ENCODE results near the gene KCTD2. TPM values are rescaled to one million over a fixed set of nuclear protein-coding genes. Genes with fewer than 3 reads are reported as not detected.
A peak's percentile ranks its signal among the peaks of the same experiment; 100 is the strongest.

The KCTD2 gene
- total and polyA plus RNA-seq, 2 of the 13 experiments (the other 11 are each of a cell fraction or from before 2014, with no cell fraction given): 28.3 to 32.6 TPM

DNA sequence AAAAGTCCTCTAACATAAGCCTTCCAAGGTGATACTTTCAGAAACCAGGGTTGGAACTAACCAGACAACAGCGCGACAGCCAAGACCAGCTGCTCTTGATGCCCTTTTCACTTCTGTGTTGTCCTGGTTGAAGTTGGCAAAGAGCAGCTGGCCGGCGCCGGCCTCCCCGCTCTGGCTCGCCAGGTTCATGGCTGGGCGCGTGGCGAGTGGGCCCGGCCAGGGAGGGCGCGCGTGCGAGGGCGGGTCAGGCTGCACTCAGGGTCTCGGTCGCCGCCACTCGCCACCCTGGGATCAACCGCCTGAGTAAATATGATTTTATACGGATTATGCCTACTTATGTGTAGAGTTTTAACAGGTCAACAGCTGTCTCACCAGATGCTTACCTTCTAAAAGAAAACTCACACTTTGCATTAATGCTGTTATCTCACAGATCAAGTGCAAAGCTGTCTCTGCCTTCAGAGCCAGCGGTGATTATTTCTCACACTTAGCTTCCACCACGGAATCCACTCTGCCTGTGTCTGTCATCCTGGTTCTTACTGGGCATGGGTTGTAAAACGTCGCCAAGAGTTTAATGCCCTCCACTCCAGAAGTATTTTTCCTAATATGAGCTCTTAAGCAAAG, 13.5 kb downstream of the KCTD2 start:
- no TSS peak for BruUV-seq (replicated peaks)
- ATAC-seq (no peak), FAIRE-seq (no peak), DNase-seq (ENCODE audit: low spot score) (no peak)
- no peaks in the 10 kb centered on the region for H3K9me3 ChIP-seq (ENCODE audit: low read length)
- no peak overlapping the region for H3K9ac ChIP-seq (ENCODE audit: insufficient read depth, low read depth, low read length)
- no peak overlapping the region for H3K4me3 ChIP-seq (replicated peaks in 1 of 3; ENCODE audit: insufficient read depth in 1 of 3, low read depth in 2 of 3, low read length in 3 of 3)
- H3K36me3 ChIP-seq (replicated peaks in 1 of 2; ENCODE audit: control insufficient read depth in 1 of 2, insufficient read depth in 2 of 2, low read length in 2 of 2): peaks cover 27 to 61% of the 10 kb centered on the region in 2 experiments
- H3K27ac ChIP-seq (ENCODE audit: extremely low read length, insufficient read depth, low read length): no peak overlapping the region
- no peaks in the 10 kb centered on the region for H3K27me3 ChIP-seq (ENCODE audit: control insufficient read depth in 1 of 2, insufficient read depth in 2 of 2, low read length in 2 of 2)
- H3K79me2 ChIP-seq (ENCODE audit: insufficient read depth, low read length): no peaks in the 10 kb centered on the region
- no peak overlapping the region for H2AFZ ChIP-seq (ENCODE audit: low read length)
- TF ChIP-seq ZNF563 (CRISPR knock-in tag; IDR thresholded peaks at IDR 0.05) (no peak), U2AF2 (IDR thresholded peaks at IDR 0.05; ENCODE audit: low read depth, low read length) (no peak), RBFOX2 (IDR thresholded peaks at IDR 0.05; ENCODE audit: low read depth, low read length) (0 out of 2 replicates have a peak, but pooled peaks have one; percentile 45), AGO2 (optimal IDR thresholded peaks at IDR 0.05; ENCODE audit: low read depth, low read length) (peak; percentile 58)
- in situ Hi-C loops (cut with HindIII; ENCODE audit: extremely low pct_ligation_motif_present, low pct_unique_long_range_greater_than_20kb): no loop called here
- ChIA-PET CTCF (ENCODE audit: low intra/inter-chr PET ratio, low total read pairs) (interaction anchor here (1.4 to 1.9 kb wide), 2 partner anchors 45 to 70 kb away, joined by 5 to 6 read pairs; no protein-coding TSS in a partner anchor), POLR2A (interaction anchor here (0.7 to 1.6 kb wide), 9 partner anchors 17 to 141 kb away, joined by 3 to 5 read pairs (median 3); partner anchors contain the start of genes ARMC7 and NT5C)
- WGBS (ENCODE audit: low lambda C conversion rate): 98% methylated on average over 26 of the region's 26 CpGs
- H4K20me1 ChIP-seq (ENCODE audit: insufficient read depth, low read length): no peaks in the 10 kb centered on the region
- H3K4me1 ChIP-seq (ENCODE audit: insufficient read depth, low read length): peaks cover 10% of the 10 kb centered on the region; the same call in 1 of the 2 replicates
- intact Hi-C loops (cut with micrococcal nuclease; ENCODE audit: unreplicated experiment): no loop called here
- no peak overlapping the region for H3K4me2 ChIP-seq (ENCODE audit: low read depth, low read length)

GRCh38 chr17:75061055-75061438, 14.0 kb downstream of the KCTD2 start:
- H3K9ac ChIP-seq (ENCODE audit: insufficient read depth, low read depth, low read length): no peak overlapping the region
- in situ Hi-C loops (cut with HindIII; ENCODE audit: extremely low pct_ligation_motif_present, low pct_unique_long_range_greater_than_20kb): no loop called here
- H3K9me3 ChIP-seq (ENCODE audit: low read length): no peaks in the 10 kb centered on the region
- DNase-seq (ENCODE audit: low spot score) (no peak), ATAC-seq (no peak), FAIRE-seq (no peak)
- no peak overlapping the region for H3K4me3 ChIP-seq (replicated peaks in 1 of 3; ENCODE audit: insufficient read depth in 1 of 3, low read depth in 2 of 3, low read length in 3 of 3)
- intact Hi-C loops (cut with micrococcal nuclease; ENCODE audit: unreplicated experiment): no loop called here
- H3K27me3 ChIP-seq (ENCODE audit: control insufficient read depth in 1 of 2, insufficient read depth in 2 of 2, low read length in 2 of 2): no peaks in the 10 kb centered on the region
- BruUV-seq (replicated peaks): no TSS peak
- H3K4me1 ChIP-seq (ENCODE audit: insufficient read depth, low read length): peaks cover 5% of the 10 kb centered on the region; the same call in 1 of the 2 replicates
- no peak overlapping the region for H3K27ac ChIP-seq (ENCODE audit: extremely low read length, insufficient read depth, low read length)
- 98% methylated on average over 10 of the region's 10 CpGs for WGBS (ENCODE audit: low lambda C conversion rate)
- no peak overlapping the region for H3K4me2 ChIP-seq (ENCODE audit: low read depth, low read length)
- POLR2A ChIA-PET: interaction anchor here (1.0 to 1.6 kb wide), 4 partner anchors 16 to 94 kb away, joined by 3 read pairs; partner anchors contain the start of gene JPT1
- H3K79me2 ChIP-seq (ENCODE audit: insufficient read depth, low read length): no peaks in the 10 kb centered on the region
- H4K20me1 ChIP-seq (ENCODE audit: insufficient read depth, low read length): no peaks in the 10 kb centered on the region
- peaks cover 27 to 59% of the 10 kb centered on the region in 2 experiments for H3K36me3 ChIP-seq (replicated peaks in 1 of 2; ENCODE audit: control insufficient read depth in 1 of 2, insufficient read depth in 2 of 2, low read length in 2 of 2)
- CTCF ChIA-PET (ENCODE audit: low intra/inter-chr PET ratio, low total read pairs): interaction anchor here (1.9 kb wide), 1 partner anchor 70 kb away, joined by 6 read pairs; no protein-coding TSS in a partner anchor
- H2AFZ ChIP-seq (ENCODE audit: low read length): no peak overlapping the region
- no peak for TF ChIP-seq ZNF317 (CRISPR knock-in tag; IDR thresholded peaks at IDR 0.05)
- TF ChIP-seq BRCA1 (CRISPR knock-in tag; IDR thresholded peaks at IDR 0.05): no peak
- no peak for TF ChIP-seq SPEN (CRISPR knock-in tag; IDR thresholded peaks at IDR 0.05; ENCODE audit: low read depth)
- TF ChIP-seq KDM3A (CRISPR knock-in tag; IDR thresholded peaks at IDR 0.05; ENCODE audit: low read depth): no peak
- no peak for TF ChIP-seq AHDC1 (CRISPR knock-in tag; IDR thresholded peaks at IDR 0.05; ENCODE audit: borderline replicate concordance)
- no peak for TF ChIP-seq BHLHE40 (IDR thresholded peaks at IDR 0.05; ENCODE audit: low read length)
- TF ChIP-seq, protein P1, sequence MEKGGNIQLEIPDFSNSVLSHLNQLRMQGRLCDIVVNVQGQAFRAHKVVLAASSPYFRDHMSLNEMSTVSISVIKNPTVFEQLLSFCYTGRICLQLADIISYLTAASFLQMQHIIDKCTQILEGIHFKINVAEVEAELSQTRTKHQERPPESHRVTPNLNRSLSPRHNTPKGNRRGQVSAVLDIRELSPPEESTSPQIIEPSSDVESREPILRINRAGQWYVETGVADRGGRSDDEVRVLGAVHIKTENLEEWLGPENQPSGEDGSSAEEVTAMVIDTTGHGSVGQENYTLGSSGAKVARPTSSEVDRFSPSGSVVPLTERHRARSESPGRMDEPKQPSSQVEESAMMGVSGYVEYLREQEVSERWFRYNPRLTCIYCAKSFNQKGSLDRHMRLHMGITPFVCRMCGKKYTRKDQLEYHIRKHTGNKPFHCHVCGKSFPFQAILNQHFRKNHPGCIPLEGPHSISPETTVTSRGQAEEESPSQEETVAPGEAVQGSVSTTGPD (CRISPR knock-in tag; IDR thresholded peaks at IDR 0.05): no peak

Measured in HepG2 (cell line).